ENCODE data around the gene ZFAND6.

DNA sequence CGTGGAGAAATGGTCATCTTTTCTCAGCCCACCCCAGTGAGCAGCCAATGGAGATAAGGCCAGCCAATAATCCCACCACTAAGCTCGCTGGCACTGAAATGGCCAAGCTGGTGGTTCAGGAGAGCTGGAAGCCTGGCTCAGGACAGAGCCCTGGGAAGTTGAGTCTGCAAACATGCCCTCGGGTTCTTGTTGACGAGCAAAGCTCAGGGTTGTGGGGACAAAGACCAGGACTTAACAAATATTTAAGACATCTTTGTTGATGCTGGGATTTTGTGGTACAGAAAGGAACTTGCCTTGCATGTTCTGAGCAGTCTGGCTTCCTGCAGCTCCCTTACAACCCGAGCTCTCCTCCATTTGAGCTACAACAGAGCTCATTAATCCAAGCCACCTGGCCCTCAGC, 97.7 kb downstream of the ZFAND6 start:
- TF ChIP-seq CTCF (conservative IDR thresholded peaks at IDR 0.05; ENCODE audit: low read length) (no peak), EZH2phosphoT487 (IDR thresholded peaks at IDR 0.05; ENCODE audit: borderline replicate concordance) (no peak)
